Endothelial cell of umbilical vein (primary cell): ENCODE measurements around the gene GRK5. TPM values are rescaled to one million over a fixed set of nuclear protein-coding genes. Genes with fewer than 3 reads are reported as not detected.

Source experiments
- BruUV-seq: library from RNA; stranded (reverse); fragments of 400-500 nt; replicated peaks from 2 replicates; lab custom pipeline; 2021; lab: Mats Ljungman, UMichigan
- CTCF ChIA-PET: fragments of 300-600, 350-600 bp; sonication (Branson Sonifier 250); formaldehyde crosslinking; loops from one replicate; lab custom pipeline; 2021; ENCODE audit warnings: antibody characterized with exemption, inconsistent platforms; lab: Charles Lee
- POLR2A ChIA-PET: fragments of 300-600, 350-600 bp; sonication (Branson Sonifier 250); formaldehyde crosslinking; loops from one replicate; lab custom pipeline; 2021; ENCODE audit warnings: antibody characterized with exemption, inconsistent platforms; lab: Charles Lee
- DNase-seq: peaks from one replicate; pipeline ENCODE4 v3.0.0-alpha.2; 2011; ENCODE audit warnings: low read depth, low spot score
- FAIRE-seq: peaks from 2 replicates; lab custom pipeline; 2011; peaks lifted over from hg19 to GRCh38; lab: Jason Lieb, UNC
- H2AFZ ChIP-seq: 2 replicates; pipeline ENCODE4 v1.6.0; 2012; ENCODE audit warnings: low read depth, low read length, control low read depth, inconsistent platforms
- H3K27ac ChIP-seq: 2 replicates; pipeline ENCODE4 v1.5.1; 2011; ENCODE audit warnings: low read depth, mild to moderate bottlenecking, control low read depth, low read length, moderate library complexity; ENCODE audit not compliant: insufficient read depth
- H3K27me3 ChIP-seq, 2 experiments: 2 replicates each; pipeline versions ENCODE4 v1.6.0 to v1.6.1; 2011; ENCODE audit warnings: low read length in 2 of 2, mixed read lengths in 1 of 2; ENCODE audit not compliant: control insufficient read depth in 2 of 2, insufficient read depth in 2 of 2
- H3K36me3 ChIP-seq, 2 experiments: 2 replicates in 1 of 2; 3 replicates in 1 of 2; pipeline ENCODE4 v1.5.1; 2011; ENCODE audit warnings: low read length in 2 of 2, mild to moderate bottlenecking in 1 of 2, moderate library complexity in 1 of 2; ENCODE audit not compliant: control insufficient read depth in 2 of 2, insufficient read depth in 2 of 2; ENCODE audit errors: extremely low read depth in 1 of 2
- H3K4me1 ChIP-seq: 3 replicates; pipeline ENCODE4 v1.5.1; 2011; ENCODE audit warnings: mild to moderate bottlenecking, low read length; ENCODE audit not compliant: control insufficient read depth, insufficient read depth; ENCODE audit errors: extremely low read depth
- H3K4me2 ChIP-seq: 2 replicates; pipeline ENCODE4 v1.6.1; 2011; ENCODE audit warnings: low read length, control low read depth, mixed read lengths; ENCODE audit not compliant: insufficient read depth
- H3K4me3 ChIP-seq, 3 experiments: fragments of 200-600 bp in 1 of 3; sonication (generic), shearing (Covaris generic) in 1 of 3; replicated peaks in 1 of 3; 2 replicates each; pipeline ENCODE4 v1.5.1; 2011 to 2016; ENCODE audit warnings: control low read depth in 3 of 3, low read length in 3 of 3, mild to moderate bottlenecking in 2 of 3, inconsistent platforms in 1 of 3, low read depth in 1 of 3, moderate library complexity in 1 of 3; ENCODE audit not compliant: insufficient read depth in 1 of 3
- H3K79me2 ChIP-seq: 2 replicates; pipeline ENCODE4 v1.6.0; 2012; ENCODE audit warnings: low read length, inconsistent platforms; ENCODE audit not compliant: control insufficient read depth, insufficient read depth
- H3K9ac ChIP-seq: replicated peaks from 2 replicates; pipeline ENCODE3; 2011; ENCODE audit warnings: low read length, control low read depth; ENCODE audit not compliant: insufficient read depth; ENCODE audit errors: extremely low read depth
- H3K9me1 ChIP-seq: replicated peaks from 3 replicates; pipeline ENCODE4 v1.6.0; 2011; ENCODE audit warnings: mild to moderate bottlenecking, low read length; ENCODE audit not compliant: control insufficient read depth, insufficient read depth; ENCODE audit errors: extremely low read depth
- H3K9me3 ChIP-seq: replicated peaks from 2 replicates; pipeline ENCODE4 v1.5.1; 2012; ENCODE audit warnings: low read length, inconsistent platforms; ENCODE audit not compliant: control insufficient read depth, insufficient read depth
- H4K20me1 ChIP-seq: replicated peaks from 2 replicates; pipeline ENCODE3; 2011; ENCODE audit warnings: mild to moderate bottlenecking, low read length; ENCODE audit not compliant: control insufficient read depth, insufficient read depth; ENCODE audit errors: extremely low read depth
- EZH2 ChIP-seq: IDR thresholded peaks from 2 replicates; pipeline ENCODE4 v1.6.1; 2012; ENCODE audit warnings: borderline replicate concordance, low read depth, mild to moderate bottlenecking, moderate library complexity, low read length, inconsistent platforms; ENCODE audit not compliant: severe bottlenecking
- POLR2A ChIP-seq: IDR thresholded peaks from 2 replicates; pipeline ENCODE4 v1.6.1; 2012; ENCODE audit warnings: low read depth, mild to moderate bottlenecking, control low read depth, low read length
- POLR2AphosphoS5 ChIP-seq: IDR thresholded peaks from 2 replicates; pipeline ENCODE4 v1.6.1; 2012; ENCODE audit warnings: low read depth, mild to moderate bottlenecking, control low read depth, low read length, moderate library complexity; ENCODE audit not compliant: insufficient read depth
- dilution Hi-C: fragments of 300-500 bp; cut with MboI; formaldehyde crosslinking; loops from one replicate; pipeline ENCODE4 v1.15.0; 2019; ENCODE audit warnings: low sequenced_read_pairs; ENCODE audit not compliant: extremely low pct_ligation_motif_present
- intact Hi-C: fragments of 100-400 bp; cut with micrococcal nuclease; formaldehyde crosslinking; loops from one replicate; pipeline ENCODE4 v1.10.0; 2022
- polyA plus RNA-seq, 4 experiments: library from polyadenylated mRNA; depleted of rRNA in 3 of 4; stranded (reverse) in 3 of 4; unstranded in 1 of 4; fragments of >200 nt; gene quantifications; 2 replicates each; pipeline versions ENCODE4 v1.2.1 to v1.2.3, GENCODE V29; 2011 to 2012; ENCODE audit warnings: missing spikeins in 1 of 4
- total RNA-seq: library from RNA; stranded (reverse); gene quantifications from 2 replicates; pipeline ENCODE4 v1.2.3, GENCODE V29; 2021
- TF ChIP-seq, protein P1 (sequence below), 2 donors: IDR thresholded peaks; 1 replicate in 1 of 2; 2 replicates in 1 of 2; pipeline ENCODE4 v1.5.1; 2011; ENCODE audit warnings: low read length in 2 of 2, mild to moderate bottlenecking in 2 of 2, moderate library complexity in 2 of 2, control low read depth in 1 of 2, inconsistent platforms in 1 of 2, low read depth in 1 of 2; ENCODE audit not compliant: insufficient read depth in 1 of 2; ENCODE audit errors: extremely low read depth in 1 of 2

Gene GRK5
- total and polyA plus RNA-seq, 2 donors (not counting 3 experiments of a cell fraction or from before 2014, with no cell fraction given): 13.1 to 29.5 TPM

DNA sequence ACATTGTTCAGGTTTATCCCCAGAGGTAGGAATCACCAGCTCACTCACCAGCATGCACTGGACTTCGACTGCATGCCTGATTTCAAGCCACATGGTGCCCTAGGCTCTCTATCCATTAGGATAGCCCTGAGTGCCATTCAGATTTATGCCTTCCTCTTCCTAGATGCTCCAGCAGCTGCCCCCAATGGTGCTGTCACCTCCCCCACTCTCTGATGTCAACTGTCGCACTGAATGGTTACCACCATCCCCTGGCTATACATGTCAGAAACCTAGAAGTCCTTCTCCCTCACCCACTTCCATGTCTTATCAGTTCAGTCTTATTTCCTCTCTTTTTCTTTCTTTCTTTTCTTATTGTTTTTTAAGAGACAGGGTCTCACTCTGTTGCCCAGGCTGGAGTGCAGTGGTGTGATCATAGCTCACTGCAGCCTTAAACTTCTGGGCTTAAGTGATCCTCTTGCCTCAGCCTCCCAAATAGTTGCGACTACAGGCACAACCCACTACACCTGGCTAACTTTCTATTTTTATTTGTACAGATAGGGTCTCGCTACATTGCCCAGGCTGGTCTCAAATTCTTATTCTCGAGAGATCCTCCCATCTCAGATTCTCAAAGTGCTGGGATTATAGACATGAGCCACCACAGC, 44.8 kb upstream of the GRK5 start:
- no peak for DNase-seq
- TF ChIP-seq POLR2A (no peak), POLR2AphosphoS5 (no peak), EZH2 (no peak)
- TF ChIP-seq, protein P1, sequence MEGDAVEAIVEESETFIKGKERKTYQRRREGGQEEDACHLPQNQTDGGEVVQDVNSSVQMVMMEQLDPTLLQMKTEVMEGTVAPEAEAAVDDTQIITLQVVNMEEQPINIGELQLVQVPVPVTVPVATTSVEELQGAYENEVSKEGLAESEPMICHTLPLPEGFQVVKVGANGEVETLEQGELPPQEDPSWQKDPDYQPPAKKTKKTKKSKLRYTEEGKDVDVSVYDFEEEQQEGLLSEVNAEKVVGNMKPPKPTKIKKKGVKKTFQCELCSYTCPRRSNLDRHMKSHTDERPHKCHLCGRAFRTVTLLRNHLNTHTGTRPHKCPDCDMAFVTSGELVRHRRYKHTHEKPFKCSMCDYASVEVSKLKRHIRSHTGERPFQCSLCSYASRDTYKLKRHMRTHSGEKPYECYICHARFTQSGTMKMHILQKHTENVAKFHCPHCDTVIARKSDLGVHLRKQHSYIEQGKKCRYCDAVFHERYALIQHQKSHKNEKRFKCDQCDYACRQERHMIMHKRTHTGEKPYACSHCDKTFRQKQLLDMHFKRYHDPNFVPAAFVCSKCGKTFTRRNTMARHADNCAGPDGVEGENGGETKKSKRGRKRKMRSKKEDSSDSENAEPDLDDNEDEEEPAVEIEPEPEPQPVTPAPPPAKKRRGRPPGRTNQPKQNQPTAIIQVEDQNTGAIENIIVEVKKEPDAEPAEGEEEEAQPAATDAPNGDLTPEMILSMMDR (IDR thresholded peaks at IDR 0.05; ENCODE audit: extremely low read depth in 1 of 2, insufficient read depth in 1 of 2, low read depth in 1 of 2, low read length in 2 of 2): no peak
- Histone ChIP-seq H2AFZ (no peak overlapping the region), H3K27ac (no peak overlapping the region), H3K36me3 (peaks cover 2% of the 10 kb centered on the region in 2 experiments), H3K4me2 (no peak overlapping the region), H4K20me1 (no peaks in the 10 kb centered on the region), H3K4me3 (no peak overlapping the region), H3K79me2 (no peaks in the 10 kb centered on the region), H3K9ac (no peak overlapping the region), H3K9me1 (no peaks in the 10 kb centered on the region), H3K27me3 (no peaks in the 10 kb centered on the region), H3K9me3 (no peaks in the 10 kb centered on the region), H3K4me1 (peaks cover 24% of the 10 kb centered on the region)
- ChIA-PET POLR2A (no interaction called here), CTCF (interaction anchor here (4.1 kb wide), 1 partner anchor 283 kb away, joined by 12 read pairs; no protein-coding TSS in a partner anchor)
- FAIRE-seq: no peak
- no TSS peak for BruUV-seq
- intact Hi-C loops: no loop called here
- dilution Hi-C loops: no loop called here
